GM15510 (cell line): ENCODE results near the gene CTSK.

ENCODE experiments used
- POLR2A ChIP-seq: IDR thresholded peaks from 3 replicates; pipeline ENCODE4 v1.6.1; 2011; ENCODE audit warnings: borderline replicate concordance; ENCODE audit not compliant: insufficient read length; ENCODE audit errors: extremely low read depth

The CTSK gene

DNA sequence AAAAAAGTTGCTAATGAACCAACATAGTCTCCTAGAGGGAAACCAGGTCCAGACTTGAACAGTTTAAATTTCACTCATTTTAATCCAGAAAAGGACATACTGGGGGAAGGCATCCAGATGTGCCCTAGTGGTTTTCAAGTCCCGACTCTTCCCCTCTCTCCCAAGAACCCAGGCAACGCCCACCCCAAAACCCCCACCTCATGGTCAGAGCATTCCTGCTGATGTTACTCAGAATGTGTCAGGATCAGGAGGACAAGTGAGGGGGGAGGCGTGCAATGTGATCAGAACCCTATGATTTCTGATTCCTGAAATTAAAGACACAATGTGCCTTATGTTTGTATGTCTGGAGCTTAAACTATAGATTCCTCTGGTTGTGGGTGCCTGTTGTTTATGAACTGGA is 1.6 kb upstream of the CTSK start:
- TF ChIP-seq POLR2A, result no peak

DNA sequence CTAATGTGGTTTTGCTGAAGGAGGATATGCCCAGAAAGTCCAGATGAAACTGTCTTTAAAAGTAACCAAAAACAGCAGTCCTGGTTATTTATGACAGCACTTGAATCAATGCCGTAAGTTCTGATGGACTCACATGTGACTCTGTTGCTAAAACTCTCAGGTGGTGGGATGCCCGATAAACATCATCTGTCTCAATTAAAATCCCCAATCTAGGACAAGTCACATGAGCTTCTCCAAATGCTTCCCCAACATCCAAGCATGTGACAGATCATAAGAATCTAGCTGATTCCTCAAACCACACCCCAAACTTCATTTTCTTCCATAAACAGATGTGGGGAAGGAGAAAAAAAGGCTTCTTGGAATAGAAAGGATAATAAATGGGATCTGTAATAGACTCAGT is 786 bp upstream of the CTSK start:
- TF ChIP-seq POLR2A, result no peak

DNA sequence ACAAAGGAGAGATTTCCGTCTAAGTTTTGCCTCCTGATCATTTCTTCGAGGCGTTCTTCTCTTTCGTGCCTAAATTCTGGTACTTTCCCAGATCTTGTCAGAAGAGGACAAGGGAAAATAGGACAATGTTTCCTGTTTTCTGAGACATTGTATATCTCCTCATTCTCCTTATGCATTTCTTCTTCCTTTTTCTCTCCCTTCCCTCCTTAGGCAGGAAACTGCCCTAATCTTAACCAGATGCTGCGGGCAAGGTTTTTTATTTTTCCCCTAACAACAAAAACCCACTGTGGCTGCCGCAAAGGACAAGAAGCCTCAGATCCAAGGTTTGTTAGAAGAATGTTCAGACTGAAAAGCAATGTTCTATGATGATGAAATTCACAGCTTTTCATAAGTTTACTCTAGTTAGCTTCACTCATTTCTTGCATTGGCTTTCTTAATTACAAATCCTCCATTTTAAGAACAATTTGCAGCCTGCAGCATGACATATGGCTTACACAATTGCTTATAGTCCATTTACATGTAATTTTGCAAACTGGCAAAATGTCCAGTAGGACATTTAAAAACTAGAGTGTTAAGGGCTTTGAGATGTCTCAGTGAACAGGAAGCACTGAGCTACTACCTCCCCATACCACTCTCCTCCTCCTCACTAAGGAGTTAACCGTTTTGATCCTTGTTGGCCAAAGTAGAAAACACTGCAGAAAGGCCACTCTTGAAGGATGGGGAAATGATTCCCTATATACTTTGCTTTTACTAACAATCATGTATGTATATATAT is 624 bp downstream of the CTSK start:
- TF ChIP-seq POLR2A, result no peak

DNA sequence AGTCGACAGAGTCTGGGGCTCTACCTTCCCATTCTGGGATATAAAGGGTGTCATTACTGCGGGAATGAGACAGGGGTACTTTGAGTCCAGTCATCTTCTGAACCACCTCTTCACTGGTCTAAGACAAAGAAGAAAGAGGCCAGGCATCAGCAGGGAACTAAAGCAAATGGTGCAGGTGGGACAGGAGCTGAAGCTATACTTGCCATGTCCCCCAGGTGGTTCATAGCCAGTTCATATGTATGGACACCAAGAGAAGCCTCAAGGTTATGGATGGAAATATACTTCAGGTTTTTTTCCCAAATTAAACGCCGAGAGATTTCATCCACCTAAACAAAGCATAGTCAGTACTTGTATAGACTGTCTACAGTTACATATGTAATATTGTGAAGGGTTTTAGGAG is 2.2 kb downstream of the CTSK start:
- no peak for TF ChIP-seq POLR2A

- TF ChIP-seq POLR2A, result no peak
These were observed 3.4 kb downstream of the CTSK start for GRCh38 chr1:150804671-150805070.

DNA sequence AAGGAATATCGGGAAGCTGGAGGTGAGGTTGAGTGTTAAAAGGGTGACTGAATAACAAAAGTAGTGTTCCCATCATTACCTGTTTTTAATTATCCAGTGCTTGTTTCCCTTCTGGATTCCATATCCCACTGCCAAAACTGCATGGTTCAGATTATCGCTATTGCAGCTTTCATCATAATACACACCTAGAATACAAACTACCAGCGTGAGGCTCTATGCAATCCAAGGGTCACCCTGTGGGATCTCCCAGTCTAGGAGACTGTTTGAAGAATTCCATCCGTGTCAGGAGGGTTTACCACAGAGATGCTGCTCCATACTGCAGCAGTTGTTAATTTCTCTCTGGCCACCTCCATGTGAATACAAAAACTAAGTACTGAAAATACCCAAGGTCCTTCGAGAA is 9.0 kb downstream of the CTSK start:
- no peak for TF ChIP-seq POLR2A

DNA sequence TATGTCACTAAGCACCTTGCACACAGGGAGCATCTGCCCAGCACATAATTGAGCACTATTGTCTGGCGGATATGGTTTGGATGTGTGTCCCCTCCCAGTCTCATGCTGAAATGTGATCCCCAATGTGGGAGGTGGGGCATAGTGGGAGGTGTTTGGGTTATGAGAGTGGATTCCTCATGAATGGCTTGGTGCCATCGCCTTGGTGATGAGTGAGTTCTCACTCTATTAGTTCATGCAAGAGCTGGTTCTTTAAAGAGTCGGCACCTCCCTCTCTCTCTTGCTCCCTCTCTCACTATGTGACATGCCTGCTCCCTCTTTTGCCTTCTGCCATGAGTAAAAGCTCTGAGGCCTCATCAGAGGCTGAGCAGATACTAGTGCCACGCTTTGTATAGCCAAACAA is 9.5 kb downstream of the CTSK start:
- TF ChIP-seq POLR2A, result no peak

- TF ChIP-seq POLR2A, result no peak
These were observed 11.7 kb downstream of the CTSK start for GRCh38 chr1:150796374-150796773.

DNA sequence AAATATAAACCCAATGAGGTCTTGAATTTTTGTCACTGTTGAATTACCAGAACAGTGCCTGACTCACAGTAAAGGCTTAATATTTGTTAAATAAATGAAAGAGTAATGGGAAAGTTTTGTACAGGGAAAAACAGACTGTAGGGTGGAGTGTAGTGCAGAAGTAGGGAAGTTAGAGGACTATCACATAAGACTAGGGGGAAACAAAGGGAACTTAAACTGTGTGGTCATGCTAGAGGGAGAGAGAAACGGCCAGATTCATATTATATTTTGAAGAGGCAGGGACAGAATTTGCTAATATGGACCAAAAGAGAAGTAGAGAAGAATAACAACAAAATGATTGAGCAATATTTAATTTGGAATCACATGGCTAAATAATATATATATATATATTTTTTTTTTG is 14.8 kb downstream of the CTSK start:
- no peak for TF ChIP-seq POLR2A

- no peak for TF ChIP-seq POLR2A
These were observed 16.5 kb downstream of the CTSK start for GRCh38 chr1:150791585-150791984.

- no peak for TF ChIP-seq POLR2A
These were observed 18.7 kb downstream of the CTSK start for GRCh38 chr1:150789396-150789795.

DNA sequence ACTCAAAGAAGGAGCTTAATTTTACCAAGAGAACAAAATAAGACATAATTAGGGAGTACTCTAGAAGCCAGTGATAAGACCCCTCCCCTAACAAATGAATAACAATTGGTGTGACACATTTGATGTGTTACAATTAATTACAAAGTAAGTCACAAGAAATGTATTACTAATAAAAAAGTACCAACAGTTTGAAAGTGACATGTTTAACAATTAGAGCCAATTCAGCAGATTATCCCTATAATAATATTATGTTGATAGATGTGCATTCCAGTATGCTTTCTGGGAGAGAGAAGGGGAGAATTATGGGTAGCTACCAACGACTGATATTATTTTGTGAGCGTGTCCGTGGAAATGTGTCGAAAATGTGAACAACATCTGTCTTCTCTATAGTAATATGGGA is 19.1 kb downstream of the CTSK start:
- no peak for TF ChIP-seq POLR2A

DNA sequence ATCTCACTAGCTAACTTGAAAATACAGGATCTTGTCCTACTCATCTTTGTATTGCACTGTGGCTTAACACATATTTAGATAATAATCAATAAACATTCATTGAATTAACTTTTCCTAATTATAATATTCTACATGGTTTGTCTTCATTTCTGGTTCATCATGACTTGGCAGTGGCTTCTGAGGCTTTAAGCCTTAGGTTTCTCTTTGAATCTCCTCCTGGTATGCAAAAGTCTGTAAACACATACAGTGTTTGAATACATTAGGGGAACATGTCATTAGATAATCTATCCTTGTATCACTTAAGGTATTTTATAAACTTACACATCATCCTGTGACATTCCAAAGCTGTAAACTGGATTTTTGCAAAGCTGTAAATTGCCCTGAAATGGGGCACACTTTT is 20.6 kb downstream of the CTSK start:
- no peak for TF ChIP-seq POLR2A

GRCh38 chr1:150780510-150780909 is 27.6 kb downstream of the CTSK start:
- no peak for TF ChIP-seq POLR2A

DNA sequence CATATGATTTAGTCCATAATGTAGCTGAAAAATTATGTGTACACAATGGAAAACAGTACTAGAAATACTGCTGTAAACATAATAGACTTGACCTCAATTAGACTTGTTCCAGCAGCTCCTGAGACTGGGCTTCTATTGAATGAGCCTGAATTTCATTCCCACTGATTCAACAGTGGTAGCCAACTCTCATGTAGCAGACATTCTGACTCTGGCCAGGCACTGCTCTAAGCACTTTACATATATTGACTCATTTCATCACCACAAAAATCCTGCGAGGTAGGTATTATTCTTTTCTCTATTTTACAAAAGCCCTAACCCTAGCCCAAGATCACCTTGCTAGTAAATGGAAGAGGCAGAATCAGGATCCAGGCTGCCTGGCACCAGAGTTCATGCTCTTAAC is 29.7 kb downstream of the CTSK start:
- TF ChIP-seq POLR2A, result no peak

GRCh38 chr1:150777544-150777943 is 30.5 kb downstream of the CTSK start:
- TF ChIP-seq POLR2A, result no peak

DNA sequence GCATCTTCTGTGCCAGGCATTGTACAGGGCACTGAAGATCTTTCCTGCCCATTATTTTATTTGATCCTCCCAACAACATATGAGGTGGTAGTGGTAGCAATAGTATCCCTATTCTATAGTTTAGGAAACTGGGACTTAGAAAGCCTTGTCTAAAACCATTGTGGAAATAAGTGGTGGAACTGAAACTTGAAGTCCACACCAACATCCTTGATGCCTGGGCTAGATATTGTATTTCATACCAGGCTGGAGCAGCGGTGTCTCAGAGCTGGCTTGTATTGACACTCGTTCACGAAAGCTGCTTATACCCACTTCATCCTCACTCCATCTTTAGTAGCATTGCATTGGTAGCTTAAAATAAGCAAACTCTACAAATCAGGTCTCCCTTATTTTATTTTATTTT is 32.8 kb downstream of the CTSK start:
- TF ChIP-seq POLR2A, result no peak
